COR-L47 (cell line): Measurements from ENCODE around the gene SUSD6.
A peak's percentile ranks its signal among the peaks of the same experiment; 100 is the strongest.

Source experiments
- DNase-seq: peaks from one replicate; lab custom pipeline; 2025; lab: John Stamatoyannopoulos, UW

The SUSD6 gene

DNA sequence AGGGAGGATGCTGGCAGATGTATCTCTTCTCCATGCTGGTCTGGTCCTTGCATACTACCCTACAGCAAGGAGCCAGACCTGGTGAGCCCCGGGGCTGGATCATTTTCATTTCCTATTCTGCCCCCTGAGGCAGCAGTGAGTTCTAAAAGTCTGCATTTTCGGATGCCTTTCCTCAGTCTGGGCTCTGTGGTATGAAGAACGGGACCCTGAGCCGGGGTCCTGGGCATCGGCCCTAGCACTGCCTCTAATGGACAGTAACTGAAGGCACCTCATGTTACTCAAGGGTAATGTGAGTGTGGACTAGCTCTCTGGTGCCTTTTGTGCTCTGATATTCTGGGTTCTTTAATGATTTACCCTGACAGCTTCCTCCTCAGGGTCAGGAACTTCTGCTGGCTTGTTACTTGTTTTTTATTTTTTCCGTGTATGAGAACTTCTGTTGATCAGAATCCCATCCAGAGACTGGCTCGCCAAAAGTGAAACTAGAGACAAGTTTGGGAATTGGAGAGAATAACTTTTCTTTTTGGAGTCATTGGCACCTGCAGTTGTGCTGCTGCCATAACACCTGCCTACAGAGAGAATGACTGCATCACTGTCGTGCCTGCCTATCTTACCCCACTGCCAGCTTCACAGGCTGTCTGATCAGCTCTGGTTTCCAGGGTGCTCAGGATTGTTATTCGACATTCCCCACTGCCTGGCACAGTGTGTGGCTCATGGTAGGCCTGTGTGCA, 62.3 kb downstream of the SUSD6 start:
- no peak for DNase-seq

DNA sequence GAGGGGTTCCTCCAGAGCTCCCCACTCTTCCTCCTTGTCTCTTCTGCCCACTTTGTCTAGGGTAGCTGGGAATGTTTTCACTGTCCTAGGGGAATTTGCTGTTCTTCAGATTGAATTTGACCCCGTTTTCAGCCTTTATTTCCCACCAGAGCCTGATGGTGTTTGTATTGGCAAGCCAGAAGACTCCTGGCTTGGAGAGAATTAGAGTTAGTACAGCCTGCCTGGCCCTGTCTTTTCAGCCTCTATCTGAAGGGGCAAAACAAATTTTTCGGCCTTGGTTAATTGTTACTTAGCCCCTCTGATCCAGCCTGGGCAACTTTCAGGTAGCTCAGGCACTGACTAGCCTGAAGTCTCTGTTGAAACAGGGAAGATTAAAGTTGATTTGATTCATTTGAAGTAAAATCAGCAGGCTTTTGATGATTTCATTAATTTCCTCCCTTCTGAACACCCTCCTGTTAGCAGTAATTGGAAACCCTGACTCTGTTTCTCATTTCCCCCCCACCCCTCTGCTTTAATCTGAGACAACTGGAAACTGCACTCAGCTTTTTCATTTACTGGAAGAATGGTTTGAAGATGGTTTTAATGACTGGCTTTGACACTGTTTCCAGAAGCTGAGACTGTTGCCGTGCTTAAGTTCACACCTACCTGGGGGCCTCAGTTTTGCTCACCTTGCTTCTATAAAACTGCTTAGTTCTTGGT, 63.3 kb downstream of the SUSD6 start:
- DNase-seq, result no peak

DNA sequence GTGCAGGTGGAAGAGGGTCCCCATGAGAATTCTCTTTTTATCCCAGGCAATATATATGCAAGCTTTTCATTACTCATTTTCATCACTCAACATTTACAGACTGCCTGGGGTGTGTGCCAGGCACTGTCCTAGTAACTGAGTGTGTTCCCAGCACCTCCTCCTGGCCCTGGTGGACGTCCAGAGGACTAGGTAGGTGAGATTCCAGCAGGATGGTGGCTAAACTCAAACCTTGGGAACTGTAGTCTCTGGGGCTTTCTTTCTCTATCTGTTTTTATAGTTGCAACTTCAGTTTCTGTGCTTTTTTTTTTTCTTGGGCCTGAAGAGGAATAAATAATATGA, 63.8 kb downstream of the SUSD6 start:
- no peak for DNase-seq

DNA sequence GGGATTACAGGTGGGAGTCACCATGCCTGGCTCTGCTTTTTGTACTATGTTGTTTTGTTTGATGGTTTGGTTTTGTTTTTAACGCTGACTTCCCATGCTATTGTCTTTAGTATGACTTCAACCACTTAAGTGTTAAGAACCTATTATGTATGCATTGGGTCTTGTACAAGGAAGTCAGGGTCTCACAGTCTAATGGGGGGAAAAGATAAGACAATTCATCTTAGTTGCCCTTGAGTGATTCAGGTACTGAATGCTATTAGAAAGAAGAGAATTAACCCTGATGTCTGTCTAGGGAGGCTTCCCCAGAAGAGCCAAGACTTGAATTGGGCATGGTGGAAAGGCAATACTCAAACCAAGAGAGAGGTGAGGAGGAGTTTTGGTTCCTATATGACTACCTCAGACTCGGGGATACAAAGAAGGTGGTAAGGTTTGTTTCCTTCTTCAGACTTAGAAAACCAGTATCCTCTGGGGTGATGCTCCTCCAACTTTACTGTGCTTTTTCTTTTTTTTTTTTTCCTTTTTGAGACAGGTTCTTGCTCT, 64.6 kb downstream of the SUSD6 start:
- DNase-seq, result no peak

DNA sequence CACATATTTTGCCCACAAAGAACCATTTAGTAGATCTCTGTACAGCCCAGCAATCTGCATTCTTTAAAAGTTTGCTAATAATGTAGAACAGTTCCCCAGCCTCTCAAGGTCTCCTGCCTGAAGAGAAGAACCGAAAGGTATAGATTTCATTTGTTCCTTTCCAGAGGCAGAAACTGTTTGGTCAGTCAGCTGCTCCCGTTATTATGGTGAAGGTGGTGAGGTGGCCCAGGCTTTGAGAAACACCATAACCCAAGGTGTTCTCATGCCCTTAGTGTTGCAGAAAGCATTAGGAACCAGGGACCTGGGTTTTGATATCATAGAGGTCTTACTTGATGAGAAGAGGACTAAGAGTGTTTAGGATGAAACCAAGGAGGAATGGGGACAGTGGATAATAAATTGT, 65.3 kb downstream of the SUSD6 start:
- no peak for DNase-seq

DNA sequence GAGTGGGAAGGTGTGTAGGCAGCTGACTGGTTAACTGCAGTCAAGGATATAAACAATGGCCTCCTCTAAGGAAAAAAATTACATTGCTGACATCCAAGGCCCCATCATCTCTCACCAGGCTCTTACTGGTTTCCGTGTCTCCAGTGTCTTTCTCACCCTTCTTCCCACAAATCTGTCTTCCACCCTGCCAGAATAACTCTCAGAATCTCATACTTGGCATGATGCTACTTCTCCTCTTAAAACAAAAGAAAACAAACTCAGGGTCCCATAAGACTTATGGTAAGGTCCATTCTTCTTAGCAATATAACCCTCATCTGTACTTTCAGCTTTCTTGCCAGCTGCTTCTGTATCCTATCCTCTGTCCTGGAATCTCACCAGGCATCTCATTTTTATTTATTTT, 68.9 kb downstream of the SUSD6 start:
- no peak for DNase-seq

DNA sequence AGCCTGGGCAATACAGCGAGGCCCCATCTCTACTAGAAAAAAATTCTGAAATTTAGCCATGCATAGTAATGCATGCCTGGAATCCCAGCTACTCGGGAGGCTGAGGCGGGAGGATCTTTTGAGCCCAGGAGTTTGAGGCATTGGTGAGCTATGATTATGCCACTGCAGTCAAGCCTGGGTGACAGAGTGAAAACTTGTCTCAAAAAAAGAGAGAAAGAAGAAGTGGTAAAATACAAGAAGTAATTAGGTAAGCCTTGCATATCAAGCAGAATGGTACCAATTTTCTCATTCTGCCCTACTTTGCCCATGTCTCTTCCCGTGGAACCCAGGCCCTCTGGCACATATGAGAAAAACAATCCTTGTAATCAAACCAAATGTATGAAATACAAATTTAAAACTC, 70.7 kb downstream of the SUSD6 start:
- DNase-seq, result no peak

DNA sequence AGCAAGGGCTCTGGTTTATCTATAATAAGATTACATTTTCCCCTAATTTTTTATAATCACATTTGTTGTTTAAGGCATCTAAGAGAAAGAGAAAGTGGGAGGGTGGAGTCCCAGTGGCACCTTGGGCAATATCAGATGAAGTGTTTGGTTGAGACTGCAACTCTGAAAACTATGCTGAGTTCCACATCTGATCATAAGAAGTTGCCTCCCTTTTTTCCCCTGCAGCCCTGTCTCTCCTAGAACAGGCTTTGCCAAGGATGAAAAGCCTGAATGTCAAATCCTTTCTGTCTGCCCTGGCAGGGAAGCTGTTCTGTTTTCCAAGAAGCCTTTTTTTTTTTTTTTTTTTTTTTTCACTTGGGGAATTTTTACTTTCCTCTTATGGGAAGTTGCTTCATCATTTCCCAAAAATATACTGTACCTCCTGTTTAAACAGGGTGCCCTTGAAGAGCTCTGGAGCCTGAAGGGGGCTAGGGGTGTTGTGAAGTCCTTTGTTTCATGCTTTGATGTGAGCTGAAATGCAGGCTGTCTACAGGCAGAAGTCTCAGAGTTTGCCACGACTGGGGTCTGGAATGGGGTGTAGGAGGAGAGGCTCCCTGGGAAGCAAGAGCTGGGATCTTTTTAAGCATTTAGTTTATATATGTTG, 71.3 kb downstream of the SUSD6 start:
- no peak for DNase-seq

DNA sequence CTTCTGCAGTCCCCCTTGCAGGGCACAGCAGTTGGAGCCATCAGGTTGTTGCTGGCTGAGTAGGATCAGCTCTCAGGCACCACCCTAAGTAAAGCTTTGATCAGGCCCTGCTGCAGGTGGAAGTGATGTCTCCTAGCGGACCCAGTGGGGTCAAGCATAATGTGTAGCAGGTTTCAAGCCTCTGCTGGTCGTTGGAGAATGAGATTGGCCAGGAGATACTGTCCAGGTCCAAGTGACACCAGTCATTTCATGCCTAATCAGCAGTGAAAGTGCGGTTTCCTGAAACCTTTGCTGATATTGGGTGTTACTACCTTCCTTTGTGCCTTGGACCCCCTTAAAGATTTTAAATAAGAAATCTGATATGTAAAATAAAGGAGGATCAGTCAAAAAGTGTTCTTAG, 72.6 kb downstream of the SUSD6 start:
- DNase-seq, result no peak

DNA sequence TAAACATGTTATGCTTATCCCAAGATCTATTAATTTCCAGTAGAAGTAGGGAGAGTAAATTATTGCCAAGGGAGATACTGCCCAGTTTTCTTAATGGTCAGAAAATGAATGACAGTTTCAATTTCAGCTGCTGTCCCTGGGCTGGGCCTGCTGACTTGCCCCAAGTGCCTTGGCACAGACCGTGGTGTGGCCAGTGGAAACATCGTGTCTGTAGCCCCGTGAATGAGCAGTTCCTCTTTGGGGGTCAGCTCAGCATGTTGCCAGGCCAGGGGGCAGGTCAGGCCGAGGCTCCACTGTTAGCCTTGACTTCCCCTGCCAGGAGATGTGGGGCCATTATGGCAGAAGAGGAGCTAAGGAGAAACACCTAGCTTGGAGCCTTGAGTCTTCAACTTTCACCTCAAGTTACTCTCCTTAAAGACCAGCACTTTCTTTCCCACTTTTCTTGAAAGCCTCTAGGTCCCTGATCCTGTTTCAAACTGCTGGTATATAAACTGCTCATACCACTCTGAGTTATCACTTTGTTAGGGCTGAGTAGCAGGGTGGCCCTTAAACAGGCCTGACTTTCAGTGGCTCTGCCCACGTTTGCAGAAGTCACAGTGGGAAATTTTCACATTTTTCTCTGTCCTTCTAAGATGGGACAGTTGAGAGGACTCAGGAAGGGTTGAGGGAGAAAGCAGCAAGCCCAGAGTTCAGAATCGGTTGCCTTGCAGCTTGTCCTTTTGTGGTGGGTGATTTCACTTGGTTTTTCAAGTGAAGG, 73.2 kb downstream of the SUSD6 start:
- DNase-seq, result no peak

DNA sequence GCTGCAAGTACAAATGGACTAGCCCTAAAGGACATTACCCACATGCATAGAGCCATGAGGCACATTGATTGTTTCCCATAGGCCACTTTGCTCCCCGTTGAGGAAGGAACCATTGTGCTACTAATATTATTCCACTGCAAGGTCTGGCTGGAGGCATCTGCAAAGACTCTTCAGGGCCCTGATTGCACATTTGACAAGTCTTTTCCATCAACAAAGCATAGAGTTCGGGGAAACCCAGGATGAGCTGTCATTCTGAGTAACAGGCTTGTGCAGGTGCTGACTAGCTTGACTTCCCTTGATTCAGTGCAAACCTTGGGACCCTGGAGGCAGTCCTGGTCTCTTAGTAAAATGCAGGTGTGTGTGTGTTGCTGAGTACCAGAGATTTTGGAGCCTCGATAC, 73.8 kb downstream of the SUSD6 start:
- DNase-seq, result no peak

DNA sequence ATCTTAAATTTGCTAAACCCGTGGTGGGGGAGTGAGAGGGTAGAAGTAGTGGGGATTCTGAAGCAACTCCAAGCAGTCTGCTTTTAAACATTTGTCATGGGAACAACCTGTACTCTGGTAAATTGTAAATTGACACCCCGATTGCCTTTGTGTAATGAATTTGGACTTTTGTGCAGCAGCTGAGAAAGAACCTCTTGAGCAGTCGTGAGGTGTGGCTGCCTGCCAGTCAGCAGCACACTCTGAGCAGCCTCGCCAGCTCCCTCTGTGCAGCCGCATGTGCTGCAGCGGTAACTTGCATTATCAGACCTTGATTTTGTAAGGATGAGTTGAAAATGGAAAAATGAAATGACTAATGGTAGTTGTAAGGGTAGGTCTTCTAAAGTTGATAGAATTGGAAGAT, 74.3 kb downstream of the SUSD6 start:
- DNase-seq, result peak; percentile 34

DNA sequence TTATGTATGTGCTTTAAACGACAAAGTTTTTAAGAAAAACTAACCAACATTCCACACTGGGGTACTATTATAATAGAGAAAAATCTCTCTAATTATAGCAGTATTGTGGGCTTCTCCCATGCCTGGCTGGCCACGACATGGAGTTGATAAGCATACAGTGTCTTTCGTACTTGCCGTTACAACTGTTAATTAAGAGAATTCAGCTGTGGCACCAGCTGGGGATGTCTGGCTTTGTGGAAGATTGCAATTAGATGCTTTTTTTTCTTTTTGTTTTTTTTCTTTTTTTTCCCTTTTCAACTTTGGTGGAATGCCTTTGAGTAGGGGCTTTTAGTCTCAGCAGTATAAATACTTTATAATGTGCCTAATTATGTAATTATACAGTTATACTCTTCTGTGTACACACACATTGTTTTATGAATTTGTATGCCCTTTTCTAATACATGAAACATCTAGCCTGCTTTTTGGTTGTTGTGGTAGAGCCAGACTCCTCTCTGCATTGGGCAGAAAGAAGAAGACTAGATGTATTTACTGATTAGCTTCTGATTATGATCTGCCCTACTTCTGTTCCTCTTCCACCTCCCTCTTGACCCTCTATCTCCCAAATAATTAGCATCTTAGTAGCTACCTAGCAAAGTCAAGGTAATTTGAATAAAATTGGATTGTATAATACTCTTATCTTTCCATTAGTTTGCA, 76.4 kb downstream of the SUSD6 start:
- peak; percentile 53 for DNase-seq

DNA sequence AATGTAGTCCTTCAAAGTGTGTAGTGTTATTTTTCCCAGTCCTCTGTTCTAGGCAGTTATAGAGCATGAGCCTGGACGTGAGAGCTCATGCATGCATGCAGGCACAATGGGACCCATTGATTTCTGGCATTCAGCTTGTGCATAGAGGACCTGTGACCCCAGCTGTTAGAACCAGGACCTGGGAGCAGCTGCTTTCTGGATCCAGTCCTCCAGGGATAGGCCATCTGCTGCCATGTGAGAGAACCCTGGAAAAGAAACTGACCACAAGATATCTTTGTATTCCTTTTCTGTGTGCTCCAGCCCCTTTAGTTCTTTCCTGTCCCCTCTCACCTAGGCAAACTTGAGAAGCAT, 76.9 kb downstream of the SUSD6 start:
- DNase-seq, result no peak

DNA sequence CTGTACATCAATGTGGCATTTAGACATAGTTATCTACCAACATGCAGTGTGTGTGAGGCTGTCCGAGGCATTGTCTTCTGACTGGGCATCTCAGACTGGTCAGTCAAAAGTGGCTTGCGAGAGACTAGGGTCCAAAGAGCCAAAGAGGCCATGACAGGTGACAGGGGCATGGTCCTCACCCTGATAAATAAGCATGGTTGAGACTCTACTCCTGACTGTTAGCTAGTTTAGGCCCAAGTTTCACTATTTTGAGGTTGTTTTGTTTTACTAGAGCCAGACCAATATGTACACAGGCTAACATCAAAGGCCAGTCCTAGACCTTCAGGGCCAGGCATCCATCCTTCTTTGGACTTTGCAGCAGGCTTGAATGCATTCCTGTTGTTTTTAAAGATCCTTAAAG, 78.6 kb downstream of the SUSD6 start:
- DNase-seq, result no peak

DNA sequence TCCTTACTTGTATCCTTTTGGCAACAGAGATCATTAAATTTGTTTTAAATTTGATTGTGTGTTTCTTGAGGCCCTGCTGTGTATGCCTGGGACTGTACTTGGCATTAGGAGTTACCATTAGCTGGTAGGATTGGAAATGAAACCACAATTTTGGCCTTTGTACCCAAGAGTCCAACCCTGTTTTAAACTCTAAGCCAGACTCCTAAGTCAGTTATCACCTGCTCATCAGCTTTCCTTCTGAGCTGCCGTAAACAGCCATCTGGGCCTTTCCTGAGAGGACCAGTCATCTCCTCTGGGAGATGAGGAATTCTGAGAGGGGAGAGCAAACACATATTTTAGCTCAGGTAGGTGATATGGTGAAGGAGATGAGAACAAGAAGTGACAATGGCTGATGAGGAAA, 81.2 kb downstream of the SUSD6 start:
- DNase-seq, result no peak

DNA sequence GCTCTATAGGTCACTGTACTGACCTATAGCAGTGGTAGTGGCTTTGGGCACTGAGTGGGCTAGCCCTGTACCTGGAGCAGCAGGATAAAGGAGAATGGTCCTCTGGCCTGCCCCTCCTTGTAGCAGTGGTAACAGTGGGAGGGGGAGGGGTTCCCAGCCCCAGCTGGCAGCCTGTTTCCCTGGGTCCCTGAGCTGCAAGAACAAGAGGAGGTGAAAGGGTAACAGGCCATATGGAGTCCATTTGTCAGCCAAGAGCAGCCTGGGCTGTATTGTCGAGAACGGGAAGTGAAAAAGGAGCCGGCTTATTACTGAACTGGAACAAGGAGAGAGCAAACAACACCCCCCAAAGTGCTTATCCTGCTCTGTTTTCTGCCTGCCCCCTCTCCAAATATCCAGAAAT, 81.7 kb downstream of the SUSD6 start:
- DNase-seq, result no peak

DNA sequence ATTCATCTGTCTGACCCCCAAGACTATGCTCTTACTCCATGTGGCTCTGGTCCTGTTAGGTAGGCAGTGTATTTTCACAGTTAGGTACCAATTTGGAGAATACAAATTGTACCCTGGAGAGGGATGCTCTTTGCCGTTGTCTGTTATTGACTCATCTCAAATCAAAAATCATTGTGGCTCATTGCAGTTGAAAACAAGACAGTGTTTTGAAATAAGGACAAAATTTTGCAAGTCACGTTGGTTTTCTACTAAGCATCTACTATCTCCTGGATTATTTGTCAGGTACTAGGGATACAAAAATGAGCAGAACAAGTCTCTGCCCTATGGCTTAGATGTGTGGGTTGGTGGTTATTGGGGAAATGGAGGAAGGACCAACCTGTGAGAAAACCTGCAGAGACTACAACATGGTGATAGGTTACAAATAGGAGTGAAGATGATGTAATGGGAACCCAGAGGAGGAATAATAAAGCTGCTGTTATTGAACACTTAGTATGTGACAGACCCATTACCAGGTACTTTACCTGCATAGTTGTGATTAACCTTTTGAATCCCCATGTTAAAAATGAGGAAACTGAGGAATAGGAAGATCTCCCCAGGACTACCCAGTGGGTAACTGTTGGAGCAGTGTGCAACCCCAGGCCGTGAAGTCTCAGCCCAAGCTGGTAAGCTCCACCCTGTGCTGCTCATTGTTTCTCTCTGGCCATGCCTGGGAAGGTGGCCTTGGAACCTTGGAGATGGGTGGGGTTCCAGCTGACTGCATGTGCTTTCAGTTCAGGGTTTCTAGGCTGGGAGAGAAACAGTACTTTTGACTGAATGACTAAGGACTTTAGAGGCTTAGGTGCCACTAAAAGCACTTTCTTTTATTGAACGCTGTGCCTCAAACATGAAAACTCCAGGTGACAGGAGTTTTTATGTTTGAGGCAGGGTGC, 82.7 kb downstream of the SUSD6 start:
- DNase-seq, result no peak

DNA sequence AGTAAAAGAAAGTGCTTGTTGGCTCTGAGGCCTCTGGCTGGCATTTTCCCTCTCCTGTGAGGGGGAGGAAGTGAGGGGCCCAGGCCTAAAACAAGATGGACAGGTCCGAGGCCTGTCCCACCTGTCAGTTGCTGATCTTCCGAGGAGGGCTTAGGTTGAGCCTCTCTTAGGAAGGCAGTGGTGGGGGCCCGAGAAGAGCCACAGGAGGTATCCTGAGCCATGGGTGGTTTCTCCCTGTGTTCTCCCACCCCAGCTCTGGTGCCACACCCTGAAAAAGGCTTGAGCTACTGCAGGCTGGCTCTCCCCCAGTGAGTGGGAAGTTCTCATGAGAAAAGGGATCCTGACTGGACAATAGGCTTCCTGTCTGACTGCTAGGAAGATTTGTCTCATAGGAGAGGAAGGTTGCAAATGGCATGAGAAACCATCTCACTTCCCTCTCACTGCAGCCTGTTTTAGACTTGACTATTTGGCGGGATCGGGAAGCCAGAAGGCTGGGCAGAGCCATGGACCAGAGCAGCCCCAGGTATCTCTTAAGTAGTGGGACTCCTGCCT, 83.4 kb downstream of the SUSD6 start:
- DNase-seq, result peak; percentile 25

DNA sequence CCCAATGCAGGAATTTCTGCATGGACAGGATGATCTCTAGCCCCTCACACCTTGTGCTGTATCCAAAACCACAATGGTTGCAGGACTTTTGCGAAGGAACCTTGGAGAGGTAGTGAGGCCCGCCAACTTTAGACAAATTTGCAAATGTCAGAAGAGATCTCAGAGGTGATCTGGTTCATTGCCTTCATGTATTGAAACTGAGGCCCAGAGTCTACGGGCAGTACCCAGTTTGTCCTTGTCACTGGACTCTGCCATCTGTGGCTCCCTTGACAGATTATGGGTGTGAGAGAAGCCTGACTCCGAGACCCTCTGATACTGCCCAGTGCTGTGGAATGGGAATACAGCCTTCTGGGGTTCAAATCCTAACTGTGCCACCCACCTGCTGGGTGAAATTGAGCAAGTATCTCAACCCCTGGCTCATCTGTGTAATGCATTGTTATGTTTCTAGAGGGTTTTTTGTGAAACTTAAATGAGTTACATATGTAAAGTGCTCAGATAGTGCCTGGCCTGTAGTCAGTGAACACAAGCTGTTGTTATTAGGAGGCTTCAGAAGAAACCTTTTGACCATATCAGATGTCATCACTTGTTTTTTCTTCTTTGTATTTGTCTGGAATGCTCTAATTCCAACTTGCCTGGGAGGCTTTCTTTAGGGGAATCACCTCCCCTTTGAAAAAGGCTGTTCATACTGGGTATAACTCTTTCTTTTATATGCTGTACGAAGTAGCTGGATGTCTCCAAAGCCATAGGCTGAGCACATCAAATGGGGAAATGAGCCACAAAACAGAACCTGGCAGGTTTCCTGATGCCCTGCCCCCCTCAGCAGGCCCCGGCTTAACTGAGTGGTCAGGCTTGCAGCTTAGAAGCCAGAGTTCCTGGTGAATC, 84.2 kb downstream of the SUSD6 start:
- DNase-seq, result no peak
